Neural progenitor cell (in vitro differentiated cells): ENCODE results near the gene NFE2.
"Not testable (repeated sequence)": the region's sequence is repeated elsewhere in the genome, so short reads cannot be mapped to it uniquely, and the experiment has no call there.

Experiments used
- EZH2 ChIP-seq: fragments of 200-600 bp; sonication (generic); IDR thresholded peaks from 2 replicates; pipeline ENCODE4 v1.6.1; 2017; ENCODE audit warnings: antibody characterized with exemption, mild to moderate bottlenecking, moderate library complexity
- EZH2phosphoT487 ChIP-seq: fragments of 200-600 bp; sonication (generic); IDR thresholded peaks from 2 replicates; pipeline ENCODE4 v1.6.1; 2017; ENCODE audit warnings: antibody characterized with exemption
- TF ChIP-seq, protein P1 (sequence below): fragments of 200-600 bp; sonication (generic); IDR thresholded peaks from 2 replicates; pipeline ENCODE4 v1.5.1; 2017; ENCODE audit warnings: antibody characterized with exemption, mild to moderate bottlenecking

DNA sequence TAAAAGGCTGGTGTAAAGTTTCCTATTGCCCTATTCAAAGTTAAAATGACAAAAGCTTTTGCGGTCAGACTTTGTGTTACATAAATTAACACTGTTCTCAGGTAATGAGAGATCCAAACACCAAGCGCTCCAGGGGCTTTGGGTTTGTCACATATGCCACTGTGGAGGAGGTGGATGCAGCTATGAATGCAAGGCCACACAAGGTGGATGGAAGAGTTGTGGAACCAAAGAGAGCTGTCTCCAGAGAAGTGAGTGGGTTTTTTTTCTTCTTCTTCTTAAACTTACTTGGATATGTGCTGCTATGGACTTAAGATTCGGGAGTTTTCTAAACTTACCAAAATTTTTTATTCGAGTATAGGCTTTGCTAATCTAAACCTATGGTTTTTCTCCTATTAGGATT is 19.1 kb downstream of the NFE2 start:
- TF ChIP-seq, protein P1, sequence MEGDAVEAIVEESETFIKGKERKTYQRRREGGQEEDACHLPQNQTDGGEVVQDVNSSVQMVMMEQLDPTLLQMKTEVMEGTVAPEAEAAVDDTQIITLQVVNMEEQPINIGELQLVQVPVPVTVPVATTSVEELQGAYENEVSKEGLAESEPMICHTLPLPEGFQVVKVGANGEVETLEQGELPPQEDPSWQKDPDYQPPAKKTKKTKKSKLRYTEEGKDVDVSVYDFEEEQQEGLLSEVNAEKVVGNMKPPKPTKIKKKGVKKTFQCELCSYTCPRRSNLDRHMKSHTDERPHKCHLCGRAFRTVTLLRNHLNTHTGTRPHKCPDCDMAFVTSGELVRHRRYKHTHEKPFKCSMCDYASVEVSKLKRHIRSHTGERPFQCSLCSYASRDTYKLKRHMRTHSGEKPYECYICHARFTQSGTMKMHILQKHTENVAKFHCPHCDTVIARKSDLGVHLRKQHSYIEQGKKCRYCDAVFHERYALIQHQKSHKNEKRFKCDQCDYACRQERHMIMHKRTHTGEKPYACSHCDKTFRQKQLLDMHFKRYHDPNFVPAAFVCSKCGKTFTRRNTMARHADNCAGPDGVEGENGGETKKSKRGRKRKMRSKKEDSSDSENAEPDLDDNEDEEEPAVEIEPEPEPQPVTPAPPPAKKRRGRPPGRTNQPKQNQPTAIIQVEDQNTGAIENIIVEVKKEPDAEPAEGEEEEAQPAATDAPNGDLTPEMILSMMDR: not testable (repeated sequence)
- TF ChIP-seq EZH2phosphoT487, EZH2: not testable (repeated sequence)
